HTERT RPE-1 (cell line): ENCODE data around the gene C19orf85.

Experiments used
- in situ Hi-C: fragments of 300-500 bp; cut with MboI; formaldehyde crosslinking; loops from 4 replicates; pipeline ENCODE4 v1.14.3; 2020; ENCODE audit warnings: low sequenced_read_pairs

C19orf85 gene

GRCh38 chr19:55489711-55490477 is 25.3 kb upstream of the C19orf85 start:
- in situ Hi-C loops: no loop called here

GRCh38 chr19:55488986-55489710 is 24.6 kb upstream of the C19orf85 start:
- in situ Hi-C loops: no loop called here

- in situ Hi-C loops: no loop called here
Measured at GRCh38 chr19:55487924-55488687, 23.6 kb upstream of the C19orf85 start, which contains the start of gene SSC5D. SSC5D (plus strand) TSS chr19:55488436; CDS start chr19:55488590, 154 bp downstream.

DNA sequence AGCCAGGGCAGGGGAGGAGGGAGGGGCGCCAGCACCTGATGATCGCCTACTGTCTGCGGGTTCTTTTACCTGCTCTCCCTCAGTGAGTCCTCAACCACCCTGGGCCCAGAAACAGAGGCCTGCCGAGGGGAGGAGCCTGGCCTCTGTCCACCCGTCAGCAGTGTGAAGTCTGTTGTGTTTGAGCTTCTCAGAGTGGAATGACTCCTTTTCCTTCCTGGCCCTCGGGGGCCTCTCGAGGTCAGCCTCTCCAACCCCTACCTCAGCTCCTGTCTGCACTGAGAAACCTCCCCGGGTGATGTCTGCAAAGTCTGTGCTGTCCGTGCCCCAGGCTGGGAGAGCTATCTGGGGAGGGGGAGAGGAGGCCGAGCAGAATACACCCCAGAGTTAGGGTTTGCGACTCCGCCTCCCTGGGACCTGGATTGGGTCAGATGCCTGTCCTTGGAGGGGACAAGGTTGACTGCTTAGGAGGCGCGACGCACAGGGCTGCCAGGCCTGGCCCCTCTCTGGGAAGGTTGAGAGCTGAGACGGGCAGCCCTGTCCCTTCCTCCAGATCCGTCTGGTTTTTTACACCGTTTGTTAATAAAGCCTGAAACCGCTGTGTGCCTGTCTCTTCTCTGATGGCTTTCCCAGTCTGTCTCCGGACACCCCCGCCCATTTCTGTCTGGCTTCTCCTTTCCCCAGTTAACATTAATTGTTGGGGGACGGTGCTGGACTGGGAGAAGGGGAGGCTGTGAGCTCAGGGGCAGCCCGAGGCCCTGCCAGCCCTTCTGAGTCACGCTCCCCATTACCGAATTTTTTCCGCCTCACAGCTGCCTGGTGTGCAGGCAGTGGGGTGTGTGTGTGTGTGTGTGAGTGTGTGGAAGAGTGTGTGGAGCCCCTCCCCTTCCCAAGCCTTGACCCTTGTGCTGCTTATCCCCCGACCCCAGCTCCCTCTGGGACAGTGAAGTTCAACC is 22.7 kb upstream of the C19orf85 start:
- in situ Hi-C loops: no loop called here

- in situ Hi-C loops: no loop called here
Measured at GRCh38 chr19:55486043-55486970, 21.8 kb upstream of the C19orf85 start.

DNA sequence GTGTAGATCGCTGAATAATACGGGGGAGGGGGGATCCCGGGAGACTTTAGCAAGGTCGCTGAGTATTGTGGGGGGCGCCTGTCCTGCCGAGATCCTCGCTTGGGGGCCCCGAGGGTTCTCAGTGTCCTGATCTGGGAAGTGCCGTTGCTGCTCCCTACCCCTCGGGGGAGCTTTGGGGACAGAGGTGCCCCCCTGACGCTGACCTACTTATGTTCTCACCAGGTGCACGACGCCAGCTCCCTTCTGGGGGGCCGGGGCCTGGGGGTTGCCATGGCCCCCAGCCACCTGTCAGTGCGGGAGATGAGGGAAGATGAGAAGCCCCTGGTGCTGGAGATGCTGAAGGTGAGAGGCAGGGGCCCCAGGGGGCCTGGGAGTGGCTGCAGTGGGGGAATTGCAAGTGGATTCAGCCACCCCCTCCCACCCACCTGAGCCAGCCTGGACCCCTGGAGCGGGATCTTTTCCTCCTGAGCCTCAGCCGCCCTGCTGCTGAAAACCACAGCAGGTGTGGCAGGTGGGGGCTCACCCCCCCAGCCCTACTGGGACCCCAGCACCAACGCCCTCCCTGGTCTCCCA is 21.0 kb upstream of the C19orf85 start:
- in situ Hi-C loops: no loop called here

- in situ Hi-C loops: no loop called here
Measured at GRCh38 chr19:55484593-55485438, 20.3 kb upstream of the C19orf85 start, which contains the start of gene NAT14. NAT14 (plus strand) TSS chr19:55485188; CDS start chr19:55485709, 521 bp downstream.

DNA sequence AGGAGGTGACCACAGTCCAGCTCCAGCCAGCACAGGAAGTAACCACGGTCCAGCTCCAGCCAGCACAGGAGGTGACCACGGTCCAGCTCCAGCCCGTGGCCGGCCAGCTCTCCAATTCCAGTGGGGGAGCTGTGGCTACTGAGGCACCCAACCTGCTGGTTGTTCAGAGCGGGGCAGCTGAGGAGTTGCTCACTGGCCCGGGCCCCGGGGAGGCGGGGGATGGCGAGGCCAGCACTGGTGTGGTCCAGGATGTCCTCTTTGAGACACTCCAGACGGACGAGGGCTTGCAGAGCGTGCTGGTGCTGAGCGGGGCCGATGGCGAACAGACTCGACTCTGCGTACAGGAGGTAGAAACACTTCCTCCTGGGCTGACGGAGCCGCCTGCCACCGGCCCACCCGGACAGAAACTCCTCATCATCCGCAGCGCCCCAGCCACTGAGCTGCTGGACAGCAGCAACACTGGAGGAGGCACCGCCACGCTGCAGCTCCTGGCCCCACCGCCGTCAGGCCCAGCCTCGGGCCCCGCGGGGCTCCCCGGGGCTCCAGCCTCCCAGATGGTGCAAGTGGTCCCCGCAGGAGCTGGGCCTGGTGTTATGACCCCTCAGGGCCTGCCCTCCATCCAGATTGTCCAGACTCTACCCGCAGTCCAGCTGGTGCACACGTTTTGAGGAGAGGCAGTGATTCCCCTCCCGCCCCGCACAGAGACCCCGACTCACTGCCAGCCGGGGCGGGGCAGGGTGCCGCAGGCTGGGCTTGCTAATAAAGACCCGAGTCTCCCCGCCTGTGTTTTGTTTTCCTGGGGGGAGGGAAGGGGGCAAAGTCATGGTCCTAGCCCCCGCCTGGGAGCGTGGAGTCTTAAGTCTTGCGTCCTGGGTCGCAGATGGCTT is 19.4 kb upstream of the C19orf85 start:
- in situ Hi-C loops: no loop called here

DNA sequence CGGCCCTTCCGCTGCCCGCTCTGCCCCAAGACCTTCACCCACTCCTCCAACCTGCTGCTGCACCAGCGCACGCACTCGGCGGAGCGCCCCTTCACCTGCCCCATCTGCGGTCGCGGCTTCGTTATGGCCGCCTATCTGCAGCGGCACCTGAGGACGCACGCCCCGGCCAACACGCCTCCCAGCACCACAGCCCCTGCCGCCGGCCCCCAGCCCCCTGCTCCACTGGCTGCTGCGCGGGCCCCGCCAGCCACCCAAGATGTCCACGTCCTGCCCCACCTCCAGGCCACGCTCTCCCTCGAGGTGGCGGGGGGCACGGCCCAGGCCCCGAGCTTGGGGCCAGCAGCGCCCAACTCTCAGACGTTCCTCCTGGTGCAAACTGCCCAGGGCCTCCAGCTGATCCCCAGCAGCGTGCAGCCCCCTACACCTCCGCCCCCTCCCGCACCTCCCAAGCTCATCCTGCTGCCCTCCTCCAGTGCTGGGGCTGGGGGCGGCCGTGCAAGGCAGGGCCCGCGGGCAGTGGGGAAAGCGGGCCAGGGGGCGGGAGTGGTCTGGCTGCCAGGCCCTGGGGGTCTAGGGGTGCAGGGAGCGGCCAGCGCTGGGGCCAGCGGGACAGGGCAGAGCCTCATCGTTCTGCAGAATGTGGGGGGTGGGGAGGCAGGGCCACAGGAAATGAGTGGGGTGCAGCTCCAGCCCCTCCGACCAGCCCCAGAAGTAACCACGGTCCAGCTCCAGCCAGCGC is 18.6 kb upstream of the C19orf85 start:
- in situ Hi-C loops: no loop called here

DNA sequence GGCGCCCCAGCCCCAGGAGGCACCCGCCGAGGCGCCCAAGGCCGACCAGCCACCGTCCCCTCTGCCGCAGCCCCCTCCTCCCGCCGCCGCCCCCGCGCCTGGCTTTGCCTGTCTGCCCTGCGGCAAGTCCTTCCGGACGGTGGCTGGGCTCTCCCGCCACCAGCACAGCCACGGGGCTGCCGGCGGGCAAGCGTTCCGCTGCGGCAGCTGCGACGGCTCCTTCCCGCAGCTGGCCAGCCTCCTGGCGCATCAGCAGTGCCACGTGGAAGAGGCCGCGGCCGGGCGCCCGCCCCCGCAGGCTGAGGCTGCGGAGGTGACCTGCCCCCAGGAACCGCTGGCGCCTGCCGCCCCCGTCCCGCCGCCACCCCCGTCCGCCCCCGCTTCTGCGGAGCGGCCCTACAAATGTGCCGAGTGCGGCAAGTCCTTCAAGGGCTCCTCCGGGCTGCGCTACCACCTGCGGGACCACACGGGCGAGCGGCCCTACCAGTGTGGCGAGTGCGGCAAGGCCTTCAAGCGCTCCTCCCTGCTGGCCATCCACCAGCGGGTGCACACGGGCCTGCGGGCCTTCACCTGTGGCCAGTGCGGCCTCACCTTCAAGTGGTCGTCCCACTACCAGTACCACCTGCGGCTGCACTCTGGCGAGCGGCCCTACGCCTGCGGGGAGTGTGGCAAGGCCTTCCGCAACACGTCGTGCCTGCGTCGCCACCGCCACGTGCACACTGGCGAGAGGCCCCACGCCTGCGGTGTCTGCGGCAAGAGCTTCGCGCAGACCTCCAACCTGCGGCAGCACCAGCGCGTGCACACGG is 17.8 kb upstream of the C19orf85 start:
- in situ Hi-C loops: no loop called here

- in situ Hi-C loops: no loop called here
Measured at GRCh38 chr19:55481794-55482155, 17.2 kb upstream of the C19orf85 start.

DNA sequence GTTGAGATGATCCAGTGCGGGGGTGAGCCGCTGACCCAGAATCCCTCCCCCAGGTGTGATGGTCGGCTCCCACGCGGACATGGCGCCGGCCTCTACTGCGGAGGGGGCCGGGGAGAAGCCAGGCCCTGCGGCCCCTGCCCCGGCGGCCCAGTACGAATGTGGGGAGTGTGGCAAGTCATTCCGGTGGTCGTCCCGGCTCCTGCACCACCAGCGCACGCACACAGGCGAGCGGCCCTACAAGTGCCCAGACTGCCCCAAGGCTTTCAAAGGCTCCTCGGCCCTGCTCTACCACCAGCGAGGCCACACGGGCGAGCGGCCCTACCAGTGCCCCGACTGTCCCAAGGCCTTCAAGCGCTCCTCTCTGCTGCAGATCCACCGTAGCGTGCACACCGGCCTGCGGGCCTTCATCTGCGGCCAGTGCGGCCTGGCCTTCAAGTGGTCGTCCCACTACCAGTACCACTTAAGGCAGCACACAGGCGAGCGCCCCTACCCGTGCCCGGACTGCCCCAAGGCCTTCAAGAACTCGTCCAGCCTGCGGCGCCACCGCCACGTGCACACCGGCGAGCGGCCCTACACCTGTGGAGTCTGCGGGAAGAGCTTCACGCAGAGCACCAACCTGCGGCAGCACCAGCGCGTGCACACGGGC is 16.7 kb upstream of the C19orf85 start:
- in situ Hi-C loops: no loop called here

DNA sequence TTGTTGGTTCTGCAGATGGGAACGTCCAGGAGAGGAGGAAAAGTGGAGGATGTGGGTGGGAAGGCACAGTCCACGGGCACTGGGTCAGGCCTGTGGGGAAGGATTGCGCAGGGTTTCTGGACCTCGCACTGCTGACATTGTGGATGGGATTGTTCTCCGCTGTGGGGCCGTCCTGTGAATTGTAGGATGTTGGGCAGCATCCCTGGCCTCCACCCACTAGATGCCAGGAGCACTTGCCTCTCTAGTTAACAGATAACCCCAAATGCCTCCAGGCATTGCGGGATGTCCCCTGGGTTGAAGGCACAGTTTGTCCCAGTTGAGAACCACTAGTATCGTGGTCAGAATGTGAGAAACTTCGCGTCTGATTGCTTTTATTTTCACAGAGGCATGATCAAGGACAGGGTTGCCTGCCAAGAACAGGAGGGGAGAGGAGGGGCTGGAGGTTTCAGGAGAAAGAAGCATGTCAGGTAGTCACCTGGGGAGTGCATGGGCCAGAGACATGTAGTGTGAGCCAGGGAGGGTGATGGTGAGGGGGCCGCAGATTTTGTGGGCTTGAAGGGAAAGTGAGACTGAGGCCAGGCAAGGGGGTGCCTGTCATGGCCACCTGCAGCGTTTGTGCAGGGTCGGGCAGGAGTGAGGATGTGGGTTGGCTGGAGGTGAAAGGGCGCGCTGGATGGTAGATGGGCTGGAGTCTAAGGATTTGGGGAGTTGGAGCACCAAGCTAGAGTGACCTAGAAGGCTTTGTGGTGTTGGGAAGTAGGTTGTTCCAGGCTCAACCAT is 15.1 kb upstream of the C19orf85 start:
- in situ Hi-C loops: no loop called here

- in situ Hi-C loops: no loop called here
Measured at GRCh38 chr19:55479045-55479444, 14.5 kb upstream of the C19orf85 start.
